ENCODE results near the gene HYPK.

The HYPK gene, protein sequence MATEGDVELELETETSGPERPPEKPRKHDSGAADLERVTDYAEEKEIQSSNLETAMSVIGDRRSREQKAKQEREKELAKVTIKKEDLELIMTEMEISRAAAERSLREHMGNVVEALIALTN

DNA sequence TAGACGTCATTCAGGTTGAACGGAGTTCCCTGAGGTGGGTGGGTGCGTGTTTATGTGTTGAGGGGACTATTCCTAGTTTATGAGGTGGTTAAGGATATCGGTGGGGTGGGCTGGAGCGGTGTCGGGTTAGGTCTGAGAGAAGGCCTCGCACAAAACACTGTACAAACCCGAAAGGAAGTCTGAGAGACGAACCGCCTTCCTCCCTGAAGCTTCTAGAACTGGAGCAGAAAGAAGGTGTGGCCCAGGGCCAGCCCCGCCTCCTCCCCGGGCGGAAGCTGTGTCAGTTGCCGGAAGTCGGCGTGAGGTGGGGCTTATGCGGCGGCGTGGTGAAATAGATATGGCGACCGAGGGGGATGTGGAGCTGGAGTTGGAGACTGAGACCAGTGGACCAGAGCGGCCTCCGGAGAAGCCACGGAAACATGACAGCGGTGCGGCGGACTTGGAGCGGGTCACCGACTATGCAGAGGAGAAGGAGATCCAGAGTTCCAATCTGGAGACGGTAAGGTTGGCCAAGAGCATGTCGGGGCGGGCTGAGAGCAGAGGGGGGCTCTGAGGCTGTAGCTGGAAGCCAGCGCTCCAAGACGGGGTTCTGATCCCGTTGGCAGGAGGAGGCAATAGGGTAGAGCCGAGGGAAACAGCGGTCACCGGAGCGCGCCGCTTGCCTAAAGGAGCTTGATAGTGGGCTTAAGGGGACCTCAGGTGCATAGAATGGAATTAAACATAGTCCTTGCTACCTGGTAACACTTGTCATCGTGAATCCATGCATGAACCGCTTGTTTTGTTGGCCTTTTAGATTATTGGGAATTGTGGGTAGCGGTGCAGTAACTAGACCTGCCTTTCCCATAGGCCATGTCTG lies at the start of gene HYPK:
TSS of gene HYPK (plus strand) at position 314 of the 856 bp plus-strand sequence. CDS start at position 338, 24 bp downstream.
- peak; percentile 60 for DNase-seq (ENCODE audit: low read depth)
- H3K4me3 ChIP-seq (ENCODE audit: low read length) = peak within 1 kb of the TSS; percentile 94
- TF ChIP-seq, protein P1, sequence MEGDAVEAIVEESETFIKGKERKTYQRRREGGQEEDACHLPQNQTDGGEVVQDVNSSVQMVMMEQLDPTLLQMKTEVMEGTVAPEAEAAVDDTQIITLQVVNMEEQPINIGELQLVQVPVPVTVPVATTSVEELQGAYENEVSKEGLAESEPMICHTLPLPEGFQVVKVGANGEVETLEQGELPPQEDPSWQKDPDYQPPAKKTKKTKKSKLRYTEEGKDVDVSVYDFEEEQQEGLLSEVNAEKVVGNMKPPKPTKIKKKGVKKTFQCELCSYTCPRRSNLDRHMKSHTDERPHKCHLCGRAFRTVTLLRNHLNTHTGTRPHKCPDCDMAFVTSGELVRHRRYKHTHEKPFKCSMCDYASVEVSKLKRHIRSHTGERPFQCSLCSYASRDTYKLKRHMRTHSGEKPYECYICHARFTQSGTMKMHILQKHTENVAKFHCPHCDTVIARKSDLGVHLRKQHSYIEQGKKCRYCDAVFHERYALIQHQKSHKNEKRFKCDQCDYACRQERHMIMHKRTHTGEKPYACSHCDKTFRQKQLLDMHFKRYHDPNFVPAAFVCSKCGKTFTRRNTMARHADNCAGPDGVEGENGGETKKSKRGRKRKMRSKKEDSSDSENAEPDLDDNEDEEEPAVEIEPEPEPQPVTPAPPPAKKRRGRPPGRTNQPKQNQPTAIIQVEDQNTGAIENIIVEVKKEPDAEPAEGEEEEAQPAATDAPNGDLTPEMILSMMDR (conservative IDR thresholded peaks at IDR 0.05; ENCODE audit: low read depth, low read length) = no peak

DNA sequence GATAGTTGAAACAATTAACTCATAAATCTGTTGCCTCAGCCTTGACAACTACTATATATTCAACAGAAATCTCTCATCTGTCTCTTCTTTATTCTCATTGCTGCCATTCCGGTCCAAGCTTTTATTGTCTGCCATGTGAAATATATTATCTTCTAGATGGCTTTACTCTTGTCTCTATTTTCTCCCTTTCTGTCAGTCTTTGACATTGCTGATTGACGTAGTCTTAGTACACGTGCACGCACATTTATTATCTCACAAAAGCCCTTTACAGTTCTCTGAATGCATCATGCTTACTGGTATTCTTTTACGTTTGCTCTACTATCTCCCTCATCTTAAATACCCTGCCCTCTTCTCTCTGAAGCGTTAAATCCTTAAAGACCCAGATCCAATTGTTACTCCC lies 48.5 kb upstream of the HYPK start:
- TF ChIP-seq, protein P1 (conservative IDR thresholded peaks at IDR 0.05; ENCODE audit: low read depth, low read length) = no peak

DNA sequence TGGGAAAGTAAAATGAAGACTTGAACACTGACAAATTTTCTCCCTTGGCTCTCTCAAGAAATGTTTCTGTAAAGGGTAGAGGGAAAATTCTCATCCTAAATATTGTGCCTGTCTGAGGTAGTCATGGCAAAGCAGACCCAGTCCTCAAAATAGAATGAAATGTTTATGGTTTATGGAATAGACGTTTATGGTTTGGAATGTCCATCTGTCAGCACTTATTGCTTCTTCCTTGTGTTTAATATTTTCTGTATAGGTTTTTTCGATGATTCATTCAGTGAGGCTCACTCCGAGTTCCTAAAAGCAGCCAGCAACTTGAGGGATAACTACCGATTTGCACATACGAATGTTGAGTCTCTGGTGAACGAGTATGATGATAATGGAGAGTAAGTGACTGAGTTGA lies 37.6 kb upstream of the HYPK start:
- H3K4me3 ChIP-seq (ENCODE audit: low read length) = no peak overlapping the region
- TF ChIP-seq, protein P1 (conservative IDR thresholded peaks at IDR 0.05; ENCODE audit: low read depth, low read length) = no peak
- no peak for DNase-seq (ENCODE audit: low read depth)

More for the DNA sequence above, 48.5 kb upstream of the HYPK start:
- H3K4me3 ChIP-seq (ENCODE audit: low read length) = no peak overlapping the region
- no peak for DNase-seq (ENCODE audit: low read depth)

DNA sequence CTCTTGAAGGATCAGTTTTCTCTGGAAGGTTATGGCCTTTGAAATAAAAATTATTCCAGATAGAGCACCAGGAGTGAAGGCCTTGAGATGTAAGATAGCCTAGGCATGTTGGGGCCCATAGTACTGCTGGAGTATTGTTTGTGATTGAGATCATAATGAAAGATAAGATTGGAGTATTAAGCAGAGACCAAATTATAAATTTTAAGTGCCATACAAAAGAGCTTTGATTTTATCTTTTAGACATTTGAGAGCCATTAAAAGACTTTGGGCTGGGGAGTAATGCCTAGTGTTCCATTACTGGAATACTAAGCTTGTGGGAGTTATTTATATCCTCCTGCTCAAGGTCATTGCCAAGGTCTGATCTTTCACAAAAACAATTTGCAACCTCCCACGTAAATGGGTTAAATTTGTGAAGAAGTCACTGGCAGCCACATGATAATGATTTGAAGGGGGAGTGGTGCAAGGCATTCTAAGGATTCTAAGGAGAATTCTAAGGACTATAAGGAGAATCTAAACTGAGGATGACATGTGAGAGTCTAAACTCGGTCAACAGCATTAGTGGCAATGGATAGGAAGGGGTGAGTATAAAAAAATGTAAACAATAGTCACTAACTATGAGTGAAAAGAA lies 36.5 kb upstream of the HYPK start:
- TF ChIP-seq, protein P1 (conservative IDR thresholded peaks at IDR 0.05; ENCODE audit: low read depth, low read length) = no peak
- H3K4me3 ChIP-seq (ENCODE audit: low read length) = no peak overlapping the region
- no peak for DNase-seq (ENCODE audit: low read depth)

DNA sequence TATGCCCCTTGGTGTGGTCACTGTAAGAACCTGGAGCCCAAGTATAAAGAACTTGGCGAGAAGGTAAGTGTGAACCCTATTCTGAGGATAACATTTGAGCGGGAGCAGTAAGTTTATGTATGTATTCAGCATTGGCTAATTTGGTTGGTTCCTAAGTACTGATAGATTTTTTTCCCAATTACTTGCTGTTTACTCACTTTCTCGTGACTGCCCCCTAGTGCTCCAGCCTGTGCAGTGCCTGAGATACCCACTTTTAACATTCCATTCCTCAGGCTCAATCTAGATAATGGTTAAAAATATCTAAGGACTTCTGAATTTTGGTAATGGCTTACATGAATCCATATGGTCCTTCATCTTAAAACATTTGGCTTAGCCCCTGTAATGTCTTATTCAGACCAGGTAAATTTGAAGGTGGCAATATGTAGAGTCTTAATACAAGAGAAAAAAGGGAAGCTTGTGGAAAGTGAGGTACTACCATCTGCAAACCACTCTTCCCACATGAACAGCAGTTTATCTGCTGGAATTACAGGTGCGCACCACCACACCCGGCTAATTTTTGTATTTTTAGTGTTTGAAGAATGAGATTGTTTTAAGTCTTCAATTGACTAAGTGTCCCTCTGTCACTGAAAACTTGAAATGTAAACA lies 30.7 kb upstream of the HYPK start:
- no peak for DNase-seq (ENCODE audit: low read depth)
- H3K4me3 ChIP-seq (ENCODE audit: low read length) = no peak overlapping the region
- TF ChIP-seq, protein P1 (conservative IDR thresholded peaks at IDR 0.05; ENCODE audit: low read depth, low read length) = peak; percentile 97

DNA sequence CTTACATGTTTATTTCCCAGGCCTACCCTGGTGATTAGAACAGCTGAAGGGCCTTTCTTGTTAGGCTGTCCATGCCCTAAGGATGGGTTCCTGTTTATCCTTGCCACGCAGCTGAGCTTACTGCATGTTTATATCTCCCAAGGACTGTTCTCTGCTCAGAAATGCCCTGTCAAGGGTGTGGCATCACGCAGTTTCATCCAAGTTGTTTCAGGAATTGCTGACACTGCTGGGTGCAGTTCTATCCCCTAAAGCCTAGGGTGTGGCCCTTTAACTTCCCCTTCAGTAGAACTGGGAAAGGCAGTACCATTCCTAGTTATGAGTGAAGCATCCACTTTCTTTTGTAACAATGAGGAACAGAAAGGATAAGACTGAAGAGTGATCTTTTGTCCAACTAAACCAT lies 28.6 kb upstream of the HYPK start:
- DNase-seq (ENCODE audit: low read depth) = no peak

More for the DNA sequence above, 28.6 kb upstream of the HYPK start:
- TF ChIP-seq, protein P1 (conservative IDR thresholded peaks at IDR 0.05; ENCODE audit: low read depth, low read length) = no peak
- H3K4me3 ChIP-seq (ENCODE audit: low read length) = no peak overlapping the region

Data from retinal pigment epithelial cell (primary cell).